NCI-H2196 treated with DMSO at 0.1 percent for 48 hours (cell line): ENCODE results near the gene PRG2.

ENCODE experiments used
- DNase-seq: peaks from one replicate; lab custom pipeline; 2025; ENCODE audit not compliant: unreplicated experiment; lab: John Stamatoyannopoulos, UW

The PRG2 gene

GRCh38 chr11:57397394-57397990 lies 7.0 kb upstream of the PRG2 start:
- no peak for DNase-seq

- DNase-seq: no peak
Measured at GRCh38 chr11:57396744-57397143, 6.3 kb upstream of the PRG2 start.

GRCh38 chr11:57395905-57396623 lies 5.6 kb upstream of the PRG2 start:
- no peak for DNase-seq

- DNase-seq: no peak
Measured at GRCh38 chr11:57394203-57394965, 3.9 kb upstream of the PRG2 start.

GRCh38 chr11:57392763-57393105 lies 2.3 kb upstream of the PRG2 start:
- DNase-seq: no peak

- no peak for DNase-seq
Measured at GRCh38 chr11:57392066-57392762, 1.8 kb upstream of the PRG2 start.

GRCh38 chr11:57391539-57391938 lies 1.1 kb upstream of the PRG2 start:
- DNase-seq: no peak

- DNase-seq: no peak
Measured at GRCh38 chr11:57391111-57391510, 661 bp upstream of the PRG2 start.

- DNase-seq: no peak
Measured at GRCh38 chr11:57387289-57388030, 3.0 kb downstream of the PRG2 start.

GRCh38 chr11:57386178-57386940 lies 4.1 kb downstream of the PRG2 start:
- no peak for DNase-seq

GRCh38 chr11:57380975-57381374 lies 9.5 kb downstream of the PRG2 start, which contains the start of gene PRG3:
PRG3 (minus strand) TSS chr11:57381150; CDS start chr11:57380708, 442 bp downstream.
- DNase-seq: no peak

GRCh38 chr11:57379732-57380131 lies 10.7 kb downstream of the PRG2 start:
- DNase-seq: no peak

- DNase-seq: no peak
Measured at GRCh38 chr11:57378186-57378585, 12.3 kb downstream of the PRG2 start.

- no peak for DNase-seq
Measured at GRCh38 chr11:57377107-57377506, 13.3 kb downstream of the PRG2 start.

- no peak for DNase-seq
Measured at GRCh38 chr11:57376095-57377090, 14.1 kb downstream of the PRG2 start.

GRCh38 chr11:57375490-57375889 lies 15.0 kb downstream of the PRG2 start:
- DNase-seq: no peak

GRCh38 chr11:57374966-57375365 lies 15.5 kb downstream of the PRG2 start:
- DNase-seq: no peak

GRCh38 chr11:57373146-57373545 lies 17.3 kb downstream of the PRG2 start:
- no peak for DNase-seq

- no peak for DNase-seq
Measured at GRCh38 chr11:57370941-57371340, 19.5 kb downstream of the PRG2 start.
